Endothelial cell of umbilical vein (primary cell): ENCODE data around the gene CLDN9. TPM values are rescaled to one million over a fixed set of nuclear protein-coding genes. Genes with fewer than 3 reads are reported as not detected.

Source experiments
- BruUV-seq: library from RNA; stranded (reverse); fragments of 400-500 nt; replicated peaks from 2 replicates; lab custom pipeline; 2021; lab: Mats Ljungman, UMichigan
- CTCF ChIA-PET: fragments of 300-600, 350-600 bp; sonication (Branson Sonifier 250); formaldehyde crosslinking; loops from one replicate; lab custom pipeline; 2021; ENCODE audit warnings: antibody characterized with exemption, inconsistent platforms; lab: Charles Lee
- POLR2A ChIA-PET: fragments of 300-600, 350-600 bp; sonication (Branson Sonifier 250); formaldehyde crosslinking; loops from one replicate; lab custom pipeline; 2021; ENCODE audit warnings: antibody characterized with exemption, inconsistent platforms; lab: Charles Lee
- DNase-seq: peaks from one replicate; pipeline ENCODE4 v3.0.0-alpha.2; 2011; ENCODE audit warnings: low read depth, low spot score
- FAIRE-seq: peaks from 2 replicates; lab custom pipeline; 2011; peaks lifted over from hg19 to GRCh38; lab: Jason Lieb, UNC
- H2AFZ ChIP-seq: 2 replicates; pipeline ENCODE4 v1.6.0; 2012; ENCODE audit warnings: low read depth, low read length, control low read depth, inconsistent platforms
- H3K27ac ChIP-seq: 2 replicates; pipeline ENCODE4 v1.5.1; 2011; ENCODE audit warnings: low read depth, mild to moderate bottlenecking, control low read depth, low read length, moderate library complexity; ENCODE audit not compliant: insufficient read depth
- H3K27me3 ChIP-seq, 2 experiments: 2 replicates each; pipeline versions ENCODE4 v1.6.0 to v1.6.1; 2011; ENCODE audit warnings: low read length in 2 of 2, mixed read lengths in 1 of 2; ENCODE audit not compliant: control insufficient read depth in 2 of 2, insufficient read depth in 2 of 2
- H3K36me3 ChIP-seq, 2 experiments: 2 replicates in 1 of 2; 3 replicates in 1 of 2; pipeline ENCODE4 v1.5.1; 2011; ENCODE audit warnings: low read length in 2 of 2, mild to moderate bottlenecking in 1 of 2, moderate library complexity in 1 of 2; ENCODE audit not compliant: control insufficient read depth in 2 of 2, insufficient read depth in 2 of 2; ENCODE audit errors: extremely low read depth in 1 of 2
- H3K4me1 ChIP-seq: 3 replicates; pipeline ENCODE4 v1.5.1; 2011; ENCODE audit warnings: mild to moderate bottlenecking, low read length; ENCODE audit not compliant: control insufficient read depth, insufficient read depth; ENCODE audit errors: extremely low read depth
- H3K4me2 ChIP-seq: 2 replicates; pipeline ENCODE4 v1.6.1; 2011; ENCODE audit warnings: low read length, control low read depth, mixed read lengths; ENCODE audit not compliant: insufficient read depth
- H3K4me3 ChIP-seq, 3 experiments: fragments of 200-600 bp in 1 of 3; sonication (generic), shearing (Covaris generic) in 1 of 3; replicated peaks in 1 of 3; 2 replicates each; pipeline ENCODE4 v1.5.1; 2011 to 2016; ENCODE audit warnings: control low read depth in 3 of 3, low read length in 3 of 3, mild to moderate bottlenecking in 2 of 3, inconsistent platforms in 1 of 3, low read depth in 1 of 3, moderate library complexity in 1 of 3; ENCODE audit not compliant: insufficient read depth in 1 of 3
- H3K79me2 ChIP-seq: 2 replicates; pipeline ENCODE4 v1.6.0; 2012; ENCODE audit warnings: low read length, inconsistent platforms; ENCODE audit not compliant: control insufficient read depth, insufficient read depth
- H3K9ac ChIP-seq: replicated peaks from 2 replicates; pipeline ENCODE3; 2011; ENCODE audit warnings: low read length, control low read depth; ENCODE audit not compliant: insufficient read depth; ENCODE audit errors: extremely low read depth
- H3K9me1 ChIP-seq: replicated peaks from 3 replicates; pipeline ENCODE4 v1.6.0; 2011; ENCODE audit warnings: mild to moderate bottlenecking, low read length; ENCODE audit not compliant: control insufficient read depth, insufficient read depth; ENCODE audit errors: extremely low read depth
- H3K9me3 ChIP-seq: replicated peaks from 2 replicates; pipeline ENCODE4 v1.5.1; 2012; ENCODE audit warnings: low read length, inconsistent platforms; ENCODE audit not compliant: control insufficient read depth, insufficient read depth
- H4K20me1 ChIP-seq: replicated peaks from 2 replicates; pipeline ENCODE3; 2011; ENCODE audit warnings: mild to moderate bottlenecking, low read length; ENCODE audit not compliant: control insufficient read depth, insufficient read depth; ENCODE audit errors: extremely low read depth
- GATA2 ChIP-seq: IDR thresholded peaks from 2 replicates; pipeline ENCODE4 v1.7.0; 2011; ENCODE audit warnings: low read depth, mild to moderate bottlenecking, moderate library complexity, mixed read lengths, low read length; ENCODE audit not compliant: insufficient read length, insufficient read depth
- JUN ChIP-seq: IDR thresholded peaks from 2 replicates; pipeline ENCODE4 v1.6.1; 2011; ENCODE audit warnings: borderline replicate concordance, low read depth; ENCODE audit not compliant: insufficient read length, insufficient read depth
- POLR2A ChIP-seq: IDR thresholded peaks from 2 replicates; pipeline ENCODE4 v1.6.1; 2012; ENCODE audit warnings: low read depth, mild to moderate bottlenecking, control low read depth, low read length
- POLR2AphosphoS5 ChIP-seq: IDR thresholded peaks from 2 replicates; pipeline ENCODE4 v1.6.1; 2012; ENCODE audit warnings: low read depth, mild to moderate bottlenecking, control low read depth, low read length, moderate library complexity; ENCODE audit not compliant: insufficient read depth
- dilution Hi-C: fragments of 300-500 bp; cut with MboI; formaldehyde crosslinking; loops from one replicate; pipeline ENCODE4 v1.15.0; 2019; ENCODE audit warnings: low sequenced_read_pairs; ENCODE audit not compliant: extremely low pct_ligation_motif_present
- intact Hi-C: fragments of 100-400 bp; cut with micrococcal nuclease; formaldehyde crosslinking; loops from one replicate; pipeline ENCODE4 v1.10.0; 2022
- polyA plus RNA-seq, 4 experiments: library from polyadenylated mRNA; depleted of rRNA in 3 of 4; stranded (reverse) in 3 of 4; unstranded in 1 of 4; fragments of >200 nt; gene quantifications; 2 replicates each; pipeline versions ENCODE4 v1.2.1 to v1.2.3, GENCODE V29; 2011 to 2012; ENCODE audit warnings: missing spikeins in 1 of 4
- total RNA-seq: library from RNA; stranded (reverse); gene quantifications from 2 replicates; pipeline ENCODE4 v1.2.3, GENCODE V29; 2021
- TF ChIP-seq, protein P1 (sequence below): IDR thresholded peaks from 2 replicates; pipeline ENCODE4 v1.6.1; 2011; ENCODE audit not compliant: insufficient read depth, insufficient read length
- TF ChIP-seq, protein P2 (sequence below), 2 donors: IDR thresholded peaks; 1 replicate in 1 of 2; 2 replicates in 1 of 2; pipeline ENCODE4 v1.5.1; 2011; ENCODE audit warnings: low read length in 2 of 2, mild to moderate bottlenecking in 2 of 2, moderate library complexity in 2 of 2, control low read depth in 1 of 2, inconsistent platforms in 1 of 2, low read depth in 1 of 2; ENCODE audit not compliant: insufficient read depth in 1 of 2; ENCODE audit errors: extremely low read depth in 1 of 2

The CLDN9 gene
- total and polyA plus RNA-seq, 2 donors (not counting 3 experiments of a cell fraction or from before 2014, with no cell fraction given), result 0.06 TPM; not detected in 1

- Histone ChIP-seq H3K9ac (no peak overlapping the region), H3K36me3 (peaks cover 0 to 9% of the 10 kb centered on the region in 2 experiments), H3K27ac (no peak overlapping the region), H3K27me3 (peaks cover 24 to 27% of the 10 kb centered on the region in 2 experiments), H4K20me1 (no peaks in the 10 kb centered on the region), H3K4me1 (peaks cover 14% of the 10 kb centered on the region), H3K4me2 (no peak overlapping the region), H3K9me1 (no peaks in the 10 kb centered on the region), H2AFZ (no peak overlapping the region), H3K4me3 (no peak overlapping the region), H3K9me3 (no peaks in the 10 kb centered on the region), H3K79me2 (peaks cover 2% of the 10 kb centered on the region)
- TF ChIP-seq POLR2AphosphoS5, result no peak
- TF ChIP-seq, protein P1, sequence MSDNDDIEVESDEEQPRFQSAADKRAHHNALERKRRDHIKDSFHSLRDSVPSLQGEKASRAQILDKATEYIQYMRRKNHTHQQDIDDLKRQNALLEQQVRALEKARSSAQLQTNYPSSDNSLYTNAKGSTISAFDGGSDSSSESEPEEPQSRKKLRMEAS, result no peak
- TF ChIP-seq POLR2A, result no peak
- no peak for TF ChIP-seq JUN
- ChIA-PET POLR2A (interaction anchor here (1.1 kb wide), 1 partner anchor 107 kb away, joined by 3 read pairs; the partner anchor contains the start of gene ZNF213), CTCF (interaction anchor here (0.9 to 8.8 kb wide), 12 partner anchors 8 to 140 kb away, joined by 3 to 200 read pairs (median 10); partner anchors contain the start of genes CLDN6, MMP25, PAQR4 and TNFRSF12A)
- FAIRE-seq (no peak), DNase-seq (no peak)
- dilution Hi-C loops, result no loop called here
- intact Hi-C loops, result no loop called here
- BruUV-seq, result no TSS peak
Observed at GRCh38 chr16:3027489-3027795, 14.7 kb downstream of the CLDN9 start.

GRCh38 chr16:3027983-3028715 is 15.4 kb downstream of the CLDN9 start:
- intact Hi-C loops (loop anchor here (1.0 kb wide), 1 partner anchor 25 kb away; no protein-coding TSS in a partner anchor), dilution Hi-C loops (no loop called here)
- no TSS peak for BruUV-seq
- H2AFZ ChIP-seq, result no peak overlapping the region
- peaks cover 28 to 32% of the 10 kb centered on the region in 2 experiments for H3K27me3 ChIP-seq
- FAIRE-seq, result peak; percentile 87
- peaks cover 0 to 9% of the 10 kb centered on the region in 2 experiments for H3K36me3 ChIP-seq
- peaks cover 6% of the 10 kb centered on the region for H3K4me1 ChIP-seq
- no peaks in the 10 kb centered on the region for H4K20me1 ChIP-seq
- H3K4me2 ChIP-seq, result no peak overlapping the region
- no peak overlapping the region for H3K9ac ChIP-seq
- H3K9me1 ChIP-seq, result no peaks in the 10 kb centered on the region
- peak; percentile 70 for DNase-seq
- H3K4me3 ChIP-seq, result no peak overlapping the region
- CTCF ChIA-PET, result interaction anchor here (0.6 to 8.8 kb wide), 22 partner anchors 9 to 143 kb away, joined by 3 to 200 read pairs (median 6); partner anchors contain the start of genes CLDN6, MMP25, PAQR4 and TNFRSF12A
- POLR2A ChIA-PET, result interaction anchor here (0.6 to 1.1 kb wide), 4 partner anchors 8 to 107 kb away, joined by 3 to 6 read pairs (median 5); partner anchors contain the start of genes TNFRSF12A and ZNF213
- no peak overlapping the region for H3K27ac ChIP-seq
- no peaks in the 10 kb centered on the region for H3K9me3 ChIP-seq
- no peak for TF ChIP-seq POLR2A
- TF ChIP-seq GATA2, result no peak
- TF ChIP-seq POLR2AphosphoS5, result peak; percentile 54
- TF ChIP-seq, protein P2, sequence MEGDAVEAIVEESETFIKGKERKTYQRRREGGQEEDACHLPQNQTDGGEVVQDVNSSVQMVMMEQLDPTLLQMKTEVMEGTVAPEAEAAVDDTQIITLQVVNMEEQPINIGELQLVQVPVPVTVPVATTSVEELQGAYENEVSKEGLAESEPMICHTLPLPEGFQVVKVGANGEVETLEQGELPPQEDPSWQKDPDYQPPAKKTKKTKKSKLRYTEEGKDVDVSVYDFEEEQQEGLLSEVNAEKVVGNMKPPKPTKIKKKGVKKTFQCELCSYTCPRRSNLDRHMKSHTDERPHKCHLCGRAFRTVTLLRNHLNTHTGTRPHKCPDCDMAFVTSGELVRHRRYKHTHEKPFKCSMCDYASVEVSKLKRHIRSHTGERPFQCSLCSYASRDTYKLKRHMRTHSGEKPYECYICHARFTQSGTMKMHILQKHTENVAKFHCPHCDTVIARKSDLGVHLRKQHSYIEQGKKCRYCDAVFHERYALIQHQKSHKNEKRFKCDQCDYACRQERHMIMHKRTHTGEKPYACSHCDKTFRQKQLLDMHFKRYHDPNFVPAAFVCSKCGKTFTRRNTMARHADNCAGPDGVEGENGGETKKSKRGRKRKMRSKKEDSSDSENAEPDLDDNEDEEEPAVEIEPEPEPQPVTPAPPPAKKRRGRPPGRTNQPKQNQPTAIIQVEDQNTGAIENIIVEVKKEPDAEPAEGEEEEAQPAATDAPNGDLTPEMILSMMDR (IDR thresholded peaks at IDR 0.05; ENCODE audit: extremely low read depth in 1 of 2, insufficient read depth in 1 of 2, low read depth in 1 of 2, low read length in 2 of 2), result peak; percentile 55 to 94
- no peaks in the 10 kb centered on the region for H3K79me2 ChIP-seq
